ENCODE data around the gene MICAL2.

Gene MICAL2

DNA sequence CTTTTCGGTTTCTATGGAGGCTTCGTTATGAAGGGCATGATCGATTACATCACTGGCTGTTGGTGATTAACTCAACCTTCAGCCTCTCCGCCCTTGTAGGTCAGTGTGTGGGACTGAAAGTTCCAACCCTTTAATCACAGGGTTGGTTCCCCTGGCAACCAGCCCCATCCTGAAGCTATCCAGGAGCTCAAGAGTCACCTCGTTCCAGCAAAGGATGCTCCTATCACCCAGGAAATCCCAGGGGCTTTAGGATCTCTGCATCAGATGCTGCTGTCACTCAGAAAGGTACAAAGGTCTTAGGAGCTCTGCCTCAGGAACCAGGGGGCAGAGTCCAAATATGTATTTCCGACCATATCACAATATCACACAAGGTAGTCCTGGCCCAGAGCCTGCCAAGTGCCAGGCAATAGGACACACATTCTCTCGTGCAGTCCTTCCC lies 143.5 kb downstream of the MICAL2 start:
- no peak for DNase-seq

DNA sequence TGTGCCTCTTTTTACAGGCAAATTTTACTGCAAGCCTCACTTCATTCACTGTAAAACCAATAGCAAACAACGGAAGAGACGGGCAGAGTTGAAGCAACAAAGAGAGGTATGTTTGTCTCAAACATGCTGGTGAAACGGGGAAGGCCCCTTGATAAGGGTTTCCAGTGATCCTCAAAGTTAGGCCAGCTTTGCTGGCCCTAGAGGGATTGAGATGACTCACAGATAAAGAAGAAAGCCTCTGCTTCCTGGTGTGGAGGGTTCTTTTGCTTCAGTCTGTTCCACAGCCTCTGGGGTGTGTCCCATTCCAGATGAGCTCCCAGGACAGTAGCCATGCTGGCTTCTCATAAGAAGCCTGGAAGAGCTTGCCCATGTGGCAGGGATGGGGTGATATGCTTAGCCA lies 148.1 kb downstream of the MICAL2 start:
- no peak for DNase-seq

DNA sequence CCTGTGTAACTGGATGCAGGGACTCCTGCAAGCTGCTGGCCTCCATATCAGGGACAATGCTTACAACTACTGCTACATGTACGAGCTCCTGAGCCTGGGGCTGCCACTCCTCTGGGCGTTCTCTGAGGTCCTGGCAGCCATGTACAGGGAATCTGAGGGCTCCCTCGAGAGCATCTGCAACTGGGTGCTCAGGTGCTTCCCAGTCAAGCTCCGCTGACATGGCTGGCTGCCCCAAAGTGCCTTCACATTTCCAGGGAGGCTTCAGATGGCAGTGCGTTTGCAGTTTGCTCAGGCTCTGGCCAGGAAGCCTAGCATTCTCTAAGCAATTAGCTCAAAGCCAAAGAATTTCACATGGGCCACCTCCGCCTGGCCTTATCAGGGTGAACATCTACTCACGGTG lies 149.6 kb downstream of the MICAL2 start:
- no peak for DNase-seq

DNA sequence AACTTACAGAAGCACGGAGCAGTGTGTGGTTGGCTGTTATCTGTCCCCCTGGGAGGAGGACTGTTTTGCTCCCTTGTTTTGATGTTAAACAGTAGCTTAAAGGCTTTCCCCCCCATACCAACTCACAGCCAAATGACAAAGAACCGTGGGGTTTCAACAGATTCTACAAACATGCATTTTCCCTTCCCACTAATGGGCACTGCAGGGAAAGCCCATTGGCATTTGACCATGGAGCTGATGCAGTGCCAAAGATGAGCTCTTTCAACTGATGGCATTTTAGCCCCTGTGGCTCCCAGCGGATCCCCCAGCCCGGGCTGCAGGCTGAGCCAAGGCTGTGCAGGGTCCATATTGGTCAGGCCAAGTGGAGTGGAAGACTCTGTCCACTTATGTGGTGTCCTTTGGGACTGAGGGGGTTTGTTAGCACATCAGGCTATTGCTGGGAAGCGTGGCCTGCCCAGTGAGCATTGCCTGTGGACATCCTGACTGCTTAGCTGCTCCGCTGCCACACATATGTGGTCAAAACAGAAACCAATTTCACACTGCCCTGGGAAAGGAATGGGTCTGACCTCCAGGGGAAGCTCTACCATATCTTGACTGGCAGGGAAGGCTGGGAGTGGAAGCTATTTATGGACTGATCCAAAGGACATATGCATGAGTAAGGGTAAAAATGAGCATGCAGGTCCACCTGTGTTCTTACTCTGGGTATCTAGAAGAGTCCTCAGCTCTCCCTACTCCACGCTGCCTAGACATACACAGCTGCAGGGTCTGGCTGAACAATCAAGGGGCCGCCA lies 150.5 kb downstream of the MICAL2 start:
- DNase-seq = no peak

DNA sequence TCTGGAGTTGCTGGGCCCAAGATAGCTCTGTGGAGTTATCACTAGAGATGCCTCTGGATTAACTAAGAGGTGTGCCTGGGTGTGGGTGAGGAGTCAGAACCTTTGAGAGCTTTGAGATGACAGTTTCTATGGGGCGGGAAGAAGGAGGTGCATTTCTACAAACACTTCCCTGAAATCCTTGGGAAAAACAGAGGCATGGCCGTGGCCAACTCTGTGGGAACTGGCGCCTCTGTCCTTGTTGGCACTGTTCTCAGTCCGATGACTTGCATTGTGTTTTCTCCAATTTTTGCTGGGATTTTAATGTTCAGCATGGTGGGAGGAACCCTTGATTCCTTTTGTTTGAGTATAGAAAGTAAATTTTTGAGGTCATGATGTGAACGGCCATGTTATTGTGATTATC lies 151.2 kb downstream of the MICAL2 start:
- no peak for DNase-seq

DNA sequence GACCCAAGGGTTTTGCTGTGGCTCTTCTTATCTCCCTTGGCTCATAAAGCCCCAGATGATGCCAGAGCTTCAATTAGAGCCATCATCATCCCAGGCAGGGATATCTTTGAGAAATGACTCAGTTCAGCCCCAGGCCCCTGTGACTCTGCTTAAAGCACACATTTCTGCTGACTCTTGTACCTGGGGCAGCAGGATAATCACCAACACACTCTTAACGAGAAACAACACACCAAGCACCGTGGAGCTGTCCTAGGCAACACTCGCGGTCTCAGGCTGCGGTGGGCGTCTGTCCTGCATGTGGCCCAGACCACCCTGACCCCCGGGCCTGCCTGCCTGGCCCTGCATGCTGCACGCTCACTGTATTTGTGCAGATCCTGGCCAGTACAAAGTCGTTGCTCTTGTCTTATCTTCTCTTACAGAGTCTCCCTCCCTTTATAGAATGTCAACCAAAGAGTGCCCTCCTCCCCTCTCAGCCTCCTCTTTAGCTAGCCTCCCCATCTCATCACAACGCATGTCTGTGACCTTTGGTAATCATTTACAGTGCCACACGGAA lies 152.8 kb downstream of the MICAL2 start:
- no peak for DNase-seq

DNA sequence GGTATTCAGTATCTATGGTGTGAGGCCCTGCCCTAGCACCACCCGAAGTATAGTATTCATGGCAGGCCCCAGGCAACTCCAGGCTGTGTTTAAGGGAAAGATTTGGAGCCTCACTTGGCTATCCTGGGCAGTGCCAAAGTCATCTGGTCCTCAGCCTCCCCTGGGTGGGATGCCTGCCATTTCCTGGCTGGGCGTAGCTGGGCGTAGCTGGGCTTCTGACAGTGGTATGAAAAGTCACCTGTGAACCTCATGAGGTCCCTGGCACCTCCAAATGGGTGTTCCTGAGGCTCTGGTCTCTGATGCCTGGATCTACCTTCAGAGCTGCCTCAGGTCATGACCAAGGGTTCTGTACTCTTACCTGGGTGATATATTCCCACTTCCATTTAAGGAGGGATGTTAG lies 154.0 kb downstream of the MICAL2 start:
- no peak for DNase-seq

DNA sequence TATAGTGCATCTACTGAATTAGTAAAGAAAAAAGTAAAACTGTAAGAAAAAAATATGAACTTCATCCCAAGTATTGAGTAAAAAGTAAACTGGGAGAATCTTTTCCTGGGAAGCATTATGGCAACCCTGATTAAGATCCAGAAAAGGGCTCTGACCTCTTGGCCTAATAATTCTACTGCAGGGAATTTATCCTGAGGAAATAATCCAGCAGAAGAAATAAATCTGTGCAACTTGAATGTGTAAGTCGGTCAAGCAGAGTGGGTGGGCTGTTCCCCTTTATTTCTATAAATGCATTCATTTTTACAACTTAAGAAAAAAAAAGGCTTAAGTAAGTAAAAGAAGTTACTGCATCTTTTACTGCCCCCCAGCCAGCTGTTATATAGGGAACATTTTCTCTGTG lies 155.7 kb downstream of the MICAL2 start:
- no peak for DNase-seq

DNA sequence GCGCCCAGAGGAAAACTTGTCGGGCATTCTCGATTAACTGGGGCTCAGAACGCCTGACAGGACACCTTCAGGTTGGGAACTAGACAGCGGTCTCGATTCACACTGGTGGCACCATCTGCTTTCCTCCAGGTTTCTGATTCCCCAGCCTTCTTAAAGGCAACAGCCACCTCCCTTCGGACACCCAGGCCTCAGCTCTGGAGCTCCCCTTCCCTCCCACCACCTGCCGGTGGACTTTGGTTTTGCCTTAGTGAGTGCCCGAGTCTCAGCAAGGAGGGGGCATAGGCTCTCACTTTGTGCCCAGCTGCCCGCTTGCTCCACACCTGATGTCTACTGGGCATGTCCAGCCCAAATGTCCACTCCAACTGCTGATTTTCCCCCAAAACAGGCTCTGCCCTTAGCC lies 156.6 kb downstream of the MICAL2 start:
- DNase-seq = no peak

DNA sequence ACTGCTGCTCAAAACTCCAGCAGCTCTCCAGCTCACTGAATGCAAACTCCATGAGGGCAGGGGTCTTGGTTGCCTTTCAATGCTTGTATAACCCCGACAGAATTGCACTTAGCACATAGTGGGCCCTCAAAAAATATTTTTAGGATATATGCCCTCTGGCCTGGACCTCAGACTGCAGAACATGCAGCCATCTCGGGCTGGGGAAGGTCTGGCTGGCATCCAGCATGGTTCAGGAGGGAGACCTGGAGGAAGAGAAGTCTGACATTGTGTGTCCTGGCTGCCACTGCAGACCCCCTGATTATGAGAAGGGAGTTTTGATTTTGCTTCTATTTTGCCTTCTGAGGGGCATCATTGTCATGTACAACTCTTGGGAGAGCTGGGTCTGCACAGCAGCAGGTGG lies 157.5 kb downstream of the MICAL2 start:
- no peak for DNase-seq

DNA sequence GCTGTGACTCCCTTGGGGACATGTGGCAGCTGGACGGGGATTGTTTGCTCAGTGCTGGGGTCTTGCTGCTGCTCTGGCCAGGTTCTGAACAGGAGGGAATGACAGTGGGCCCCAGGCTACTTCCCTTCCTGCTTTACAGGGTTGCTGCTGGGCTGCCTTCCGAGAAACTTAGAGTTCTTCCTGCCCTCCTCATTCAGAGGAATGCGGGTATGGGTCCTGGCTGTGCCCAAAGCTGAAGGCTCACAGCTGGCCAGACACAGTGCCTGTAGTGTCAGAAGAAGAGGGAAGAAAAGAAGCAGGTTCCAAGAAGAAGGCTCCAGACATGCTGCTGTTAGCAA lies 158.7 kb downstream of the MICAL2 start:
- DNase-seq = no peak

DNA sequence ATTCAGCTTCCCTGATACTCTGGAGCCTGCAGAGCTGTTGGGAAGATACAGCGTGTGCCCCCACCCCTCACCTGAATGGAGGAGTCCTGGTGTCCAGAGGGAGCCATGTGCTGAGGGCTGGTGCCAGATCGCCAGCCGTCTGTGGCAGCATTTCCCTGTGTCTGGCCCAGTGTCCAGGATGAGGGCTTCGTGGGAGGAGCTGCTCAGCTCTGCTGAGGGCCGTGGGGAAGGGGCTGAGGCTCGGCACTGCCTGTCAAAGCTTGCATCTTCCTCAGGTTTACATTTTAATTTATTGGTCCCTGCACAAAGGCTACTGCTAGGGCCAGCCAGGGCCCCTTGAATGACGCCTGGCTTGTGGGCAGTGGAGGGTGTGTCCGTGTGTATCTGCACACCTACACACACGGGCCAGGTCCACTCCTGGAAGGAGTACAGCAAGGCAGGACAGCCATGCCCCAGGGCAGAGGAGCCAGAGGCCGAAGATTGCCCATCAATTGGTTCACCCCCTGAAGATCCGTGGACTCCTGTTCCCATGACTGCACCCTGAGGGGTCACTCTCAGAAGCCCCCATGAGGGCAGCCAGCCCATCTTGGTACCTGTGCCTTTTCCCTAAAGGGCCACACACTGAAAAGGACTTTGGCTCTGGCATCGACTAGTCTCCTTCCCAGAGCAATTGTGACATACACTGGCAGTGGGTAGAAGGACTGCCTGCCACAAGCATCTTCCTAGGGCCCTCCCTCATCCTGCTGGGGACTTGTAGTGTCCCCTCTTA lies 159.2 kb downstream of the MICAL2 start:
- DNase-seq = no peak

DNA sequence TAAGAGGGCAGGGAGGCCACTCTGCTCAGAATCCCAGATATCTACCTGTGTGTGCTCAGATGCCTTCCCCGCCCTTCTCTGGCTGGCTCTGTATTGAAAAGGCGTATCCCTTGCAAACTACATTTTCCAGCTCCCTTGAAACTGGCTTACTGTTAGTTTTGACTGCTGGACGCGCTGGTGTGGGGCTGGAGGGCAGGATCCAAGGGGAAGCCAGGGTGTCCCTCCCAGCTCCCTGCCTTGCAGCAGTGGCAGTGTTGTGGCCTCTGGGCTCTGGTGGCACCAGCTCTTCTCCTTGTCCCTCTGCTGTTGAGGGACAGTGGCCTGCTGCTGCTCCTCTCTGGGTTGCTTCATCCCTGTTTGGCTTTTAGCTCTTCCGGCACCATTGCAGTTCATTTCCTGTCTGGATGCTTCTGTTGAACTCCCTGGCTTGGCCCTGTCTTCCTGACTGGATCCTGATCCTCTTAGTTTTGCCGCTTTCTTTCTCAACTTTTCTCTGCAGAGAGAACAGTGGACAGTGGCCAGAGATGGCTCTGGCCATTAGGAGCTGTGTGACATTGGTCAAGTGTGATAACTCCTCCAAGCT lies 159.9 kb downstream of the MICAL2 start:
- DNase-seq = no peak

DNA sequence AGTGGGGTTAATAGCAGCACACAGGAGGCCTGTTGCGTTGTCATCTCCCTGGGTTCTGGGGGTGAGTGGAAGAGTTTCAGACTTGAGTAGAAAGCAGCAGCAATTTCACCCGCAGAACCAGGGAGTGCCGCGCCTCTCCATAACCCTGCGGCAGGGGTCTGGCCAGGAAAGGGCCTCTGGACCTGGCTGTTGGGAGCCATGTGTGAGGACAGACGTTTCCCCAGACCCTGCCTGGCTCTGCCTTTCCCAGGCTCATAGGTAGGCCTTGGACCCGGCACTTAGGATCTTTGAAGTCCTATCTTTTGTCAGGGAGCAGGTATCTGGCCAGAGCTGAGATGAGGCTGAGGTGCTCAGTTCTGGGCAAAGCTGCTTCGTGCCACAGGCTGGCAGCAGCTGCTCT lies 160.4 kb downstream of the MICAL2 start:
- no peak for DNase-seq

DNA sequence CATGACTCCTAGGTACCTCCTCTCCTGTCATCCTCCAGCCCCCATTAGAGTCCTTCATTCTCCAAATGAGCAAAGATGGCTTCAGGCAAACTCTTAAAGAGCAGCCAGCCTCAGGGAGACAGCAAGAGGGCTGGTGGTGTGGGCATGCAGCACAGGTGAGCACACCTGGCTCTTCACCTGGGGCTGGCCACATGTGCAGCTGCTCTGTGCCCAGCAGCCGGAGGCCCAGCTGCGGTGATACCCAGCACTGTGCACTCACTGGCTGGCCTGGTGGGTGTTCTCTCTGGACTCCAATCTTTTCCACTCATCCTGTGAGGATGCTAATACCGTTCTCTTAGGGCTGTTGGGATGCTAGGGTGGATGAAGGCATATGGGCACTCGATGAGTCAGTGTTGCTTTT lies 160.9 kb downstream of the MICAL2 start:
- DNase-seq = no peak

DNA sequence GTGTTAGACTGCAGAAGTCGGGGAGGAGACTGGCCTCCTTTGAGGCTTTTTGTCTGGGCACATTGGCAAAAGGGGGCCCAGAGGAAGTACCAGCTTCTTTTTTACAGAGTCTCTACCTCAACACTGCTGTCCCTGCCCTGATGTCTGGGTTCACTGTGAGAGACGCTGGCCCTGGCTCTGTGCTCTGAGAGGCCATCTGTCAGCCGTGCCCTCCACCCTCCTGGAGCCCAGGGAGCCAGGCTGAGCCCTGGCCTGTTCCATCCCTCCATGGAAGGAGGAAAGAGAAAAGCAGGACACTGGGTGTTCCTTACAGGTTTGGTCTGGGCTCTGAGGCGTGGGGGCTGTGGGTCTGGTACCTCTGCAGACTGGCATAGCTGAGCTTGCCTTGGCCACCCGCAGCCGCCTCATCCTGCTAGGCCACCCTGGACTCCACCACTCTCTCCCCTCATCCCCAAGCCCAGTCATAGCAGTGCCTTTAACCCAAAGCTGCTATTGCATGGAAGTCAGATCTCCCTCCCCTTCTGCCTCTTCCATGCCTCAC lies 161.5 kb downstream of the MICAL2 start:
- DNase-seq = no peak

DNA sequence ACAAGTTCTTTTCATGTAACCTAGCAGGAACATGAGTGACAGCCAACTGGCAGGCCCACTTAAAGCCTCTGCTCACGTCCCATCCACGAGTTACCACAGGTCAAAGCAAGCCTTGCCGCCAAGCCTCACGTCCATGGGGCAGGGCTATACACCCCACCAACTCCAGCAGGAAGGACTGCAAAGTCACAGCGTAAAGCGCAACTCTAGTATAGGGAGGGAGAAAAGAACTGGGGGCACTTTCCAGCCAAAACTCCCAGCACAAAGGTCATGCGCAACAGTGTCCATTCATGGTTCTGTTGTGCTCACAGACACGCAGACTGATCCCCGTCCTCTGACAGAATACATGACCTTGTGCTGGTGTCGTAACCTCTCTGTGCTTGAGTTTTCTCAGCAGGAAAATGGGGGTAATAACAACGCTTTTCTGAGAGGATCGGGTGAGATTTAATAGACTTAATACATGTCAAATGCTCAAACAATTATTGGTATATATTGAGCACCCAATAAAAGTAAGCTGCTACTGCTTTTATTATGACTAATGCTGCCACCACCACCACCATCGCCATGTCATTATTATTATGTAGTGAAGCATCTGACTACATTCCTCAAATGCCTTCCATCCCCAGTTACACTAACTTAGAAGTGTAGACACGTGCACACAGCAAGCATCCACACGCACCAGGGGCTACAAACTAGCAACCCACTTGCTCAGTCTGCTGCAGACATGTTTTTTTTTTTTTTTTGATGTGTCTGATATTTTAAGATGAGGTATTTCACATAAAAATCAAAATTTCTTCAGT lies 162.6 kb downstream of the MICAL2 start:
- no peak for DNase-seq

DNA sequence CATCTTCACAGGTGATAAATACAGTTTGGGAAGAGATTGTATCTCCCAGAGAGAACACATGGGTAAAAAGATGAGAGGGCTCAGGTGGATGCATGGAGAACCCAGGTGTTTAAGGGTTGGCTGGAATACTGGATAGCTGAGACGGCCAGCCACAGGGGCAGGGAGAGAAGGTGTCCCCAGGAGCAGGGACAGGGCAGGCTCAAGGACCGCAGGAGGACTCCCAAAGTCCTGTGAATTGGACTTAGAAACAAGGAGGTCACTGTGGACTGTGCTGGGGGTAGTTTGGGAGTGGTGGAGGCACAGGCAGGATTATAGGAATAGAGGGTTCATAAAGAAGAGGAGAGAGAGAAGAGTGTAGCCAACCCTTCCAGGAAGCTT lies 163.2 kb downstream of the MICAL2 start:
- no peak for DNase-seq

DNA sequence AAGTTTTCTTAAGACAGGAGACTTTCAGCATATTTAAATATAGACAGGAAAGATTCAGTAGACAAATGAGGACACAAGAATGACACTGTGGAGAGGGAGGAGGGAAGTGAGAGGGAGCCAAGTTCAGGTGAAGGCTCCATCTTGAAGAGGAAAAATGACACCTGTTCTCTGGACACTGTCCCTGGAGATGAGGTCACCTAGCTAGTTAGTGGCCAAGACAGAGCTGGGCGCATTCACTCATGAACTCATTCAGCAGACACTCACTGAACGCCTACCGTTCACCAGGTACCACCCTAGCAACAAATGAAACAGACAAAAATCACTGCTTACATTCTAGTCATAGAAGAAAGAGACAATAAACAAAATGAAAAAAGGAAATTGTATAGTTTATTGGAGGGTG lies 163.7 kb downstream of the MICAL2 start:
- DNase-seq = no peak

DNA sequence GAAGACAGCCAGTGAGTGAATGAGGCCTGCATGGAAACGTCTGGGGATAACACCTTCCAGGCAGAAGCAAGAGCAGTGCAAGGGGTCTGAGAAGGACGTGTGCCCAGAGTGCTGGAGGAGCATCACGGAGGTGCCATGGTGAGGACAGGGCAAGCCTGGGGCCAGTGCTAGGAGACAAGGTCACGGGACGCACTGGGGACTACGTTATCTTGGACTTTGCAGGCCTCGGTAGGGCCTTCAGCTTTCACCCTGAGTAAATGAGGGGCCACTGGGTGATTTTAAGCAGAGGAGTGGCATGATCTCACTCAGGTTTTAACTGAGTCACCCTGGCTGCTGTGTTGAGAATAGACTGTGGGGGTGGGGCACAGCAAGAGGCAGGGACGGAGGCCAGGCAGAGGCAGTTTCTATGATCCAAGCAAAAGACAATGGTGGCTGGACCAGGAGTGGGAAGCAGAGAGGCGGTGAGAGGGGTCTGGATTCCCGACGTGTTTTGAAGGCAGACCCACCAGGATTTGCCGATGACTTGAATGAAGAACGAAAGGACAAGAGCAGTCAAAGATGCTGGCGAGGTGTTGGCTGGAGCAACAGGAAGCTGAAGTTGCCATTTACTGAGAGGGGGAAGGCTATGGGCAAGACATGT lies 164.3 kb downstream of the MICAL2 start:
- no peak for DNase-seq

DNA sequence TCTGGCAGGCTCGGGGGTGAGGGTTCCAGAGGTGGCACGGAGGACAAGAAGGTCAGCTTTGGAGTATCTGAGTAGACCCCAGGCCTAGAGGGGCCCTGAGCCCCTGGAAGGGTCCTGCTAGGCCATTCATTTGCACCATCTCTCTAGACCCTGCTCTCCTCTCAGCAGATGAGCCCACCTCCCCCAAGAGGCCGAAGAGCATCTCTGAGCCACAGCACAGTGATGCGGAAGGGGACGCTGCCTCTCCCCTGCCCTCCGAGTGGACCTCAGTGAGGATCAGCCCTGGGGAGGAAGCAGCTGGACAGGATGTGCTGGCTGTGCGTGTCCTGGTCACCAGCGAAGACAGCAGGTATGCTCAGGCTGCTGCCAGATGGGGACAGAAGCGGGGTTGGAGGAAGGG lies 165.4 kb downstream of the MICAL2 start:
- DNase-seq = no peak

DNA sequence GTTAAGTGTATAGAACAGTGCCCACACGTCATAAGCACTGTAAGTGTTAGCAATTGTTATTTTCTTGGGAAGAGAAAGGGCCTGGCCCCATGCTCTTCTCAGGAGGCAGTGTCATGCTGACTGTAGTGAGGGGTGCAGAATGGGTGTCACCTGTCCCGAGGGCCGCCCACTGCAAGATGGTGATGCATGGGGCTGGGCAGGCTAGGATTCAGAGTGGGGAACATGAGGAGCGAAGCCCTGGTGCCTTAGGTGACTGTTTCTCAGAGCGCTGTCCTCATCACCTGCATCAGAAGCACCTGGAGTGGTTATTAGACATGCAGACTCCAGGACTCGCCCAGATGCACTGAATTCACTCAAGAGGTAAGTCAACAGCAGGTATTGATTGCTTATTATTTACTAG lies 166.0 kb downstream of the MICAL2 start:
- DNase-seq = no peak

Measured in NCI-H1092 (cell line).